Stimulated activated CD8-positive, alpha-beta memory T cell treated with anti-CD3 and anti-CD28 coated beads, Interleukin-15, amount 100 ng/mL, for 4 hours (primary cell): ENCODE data around the gene PFKP.

Experiments
- DNase-seq, 2 donors: peaks; one replicate each; pipeline ENCODE4 v3.0.0-alpha.2; 2020; ENCODE audit warnings: low read depth in 2 of 2

PFKP gene

GRCh38 chr10:3115685-3116084 is 48.3 kb downstream of the PFKP start:
- no peak for DNase-seq

GRCh38 chr10:3116508-3117100 is 49.3 kb downstream of the PFKP start:
- DNase-seq = no peak

GRCh38 chr10:3117486-3117885 is 50.1 kb downstream of the PFKP start:
- DNase-seq = no peak

- DNase-seq = no peak
These were observed 51.3 kb downstream of the PFKP start for GRCh38 chr10:3118641-3119091.

GRCh38 chr10:3119796-3120459 is 52.6 kb downstream of the PFKP start:
- DNase-seq = no peak

GRCh38 chr10:3122034-3122433 is 54.7 kb downstream of the PFKP start:
- DNase-seq = no peak

- no peak for DNase-seq
These were observed 55.3 kb downstream of the PFKP start for GRCh38 chr10:3122486-3123205.

GRCh38 chr10:3123571-3124411 is 56.4 kb downstream of the PFKP start:
- no peak for DNase-seq

- no peak for DNase-seq
These were observed 57.2 kb downstream of the PFKP start for GRCh38 chr10:3124412-3125175.

- DNase-seq = no peak
These were observed 58.3 kb downstream of the PFKP start for GRCh38 chr10:3125527-3126170.

- no peak for DNase-seq
These were observed 58.9 kb downstream of the PFKP start for GRCh38 chr10:3126249-3126648.

GRCh38 chr10:3126741-3127346 is 59.5 kb downstream of the PFKP start:
- no peak for DNase-seq

- DNase-seq = no peak
These were observed 60.6 kb downstream of the PFKP start for GRCh38 chr10:3127921-3128320.

GRCh38 chr10:3128379-3129130 is 61.2 kb downstream of the PFKP start:
- no peak for DNase-seq

- no peak for DNase-seq
These were observed 62.4 kb downstream of the PFKP start for GRCh38 chr10:3129581-3130340.

- no peak for DNase-seq
These were observed 63.8 kb downstream of the PFKP start for GRCh38 chr10:3131098-3131497.

- DNase-seq = no peak
These were observed 65.0 kb downstream of the PFKP start for GRCh38 chr10:3132036-3133025.

GRCh38 chr10:3133948-3134347 is 66.6 kb downstream of the PFKP start:
- DNase-seq = no peak
